ENCODE results near the gene EXOSC10. TPM values are rescaled to one million over a fixed set of nuclear protein-coding genes. Genes with fewer than 3 reads are reported as not detected.
A peak's percentile ranks its signal among the peaks of the same experiment; 100 is the strongest.

Gene EXOSC10
- total and polyA plus RNA-seq, 2 of the 13 experiments (the other 11 are each of a cell fraction or from before 2014, with no cell fraction given) = 48.4 to 67.6 TPM

DNA sequence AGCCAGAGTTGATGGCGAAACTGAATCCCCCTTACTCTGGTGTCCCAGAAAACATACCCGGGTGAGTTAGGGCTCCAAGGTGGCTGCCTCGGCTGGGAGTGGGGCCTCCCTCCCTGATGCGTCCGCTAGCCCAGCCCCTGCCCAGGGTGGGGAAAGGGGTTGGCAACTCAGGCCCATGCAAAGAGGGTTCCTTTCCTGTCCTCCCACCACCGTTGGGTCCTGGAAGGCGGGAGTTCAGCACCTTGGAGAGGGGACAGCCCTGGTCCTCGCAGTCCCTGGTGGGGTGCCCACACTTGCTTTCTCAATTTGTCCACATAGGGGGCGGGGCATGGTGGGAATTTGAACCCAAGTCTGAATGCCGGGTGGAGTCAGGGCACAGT is 45.9 kb downstream of the EXOSC10 start (continued):
- TF ChIP-seq TAF15 (IDR thresholded peaks at IDR 0.05; ENCODE audit: low read depth, low read length, poor library complexity, severe bottlenecking) = no peak
- no peak for TF ChIP-seq ZNF83 (CRISPR knock-in tag; IDR thresholded peaks at IDR 0.05; ENCODE audit: borderline replicate concordance)
- TF ChIP-seq ZNF788 (CRISPR knock-in tag; IDR thresholded peaks at IDR 0.05; ENCODE audit: borderline replicate concordance) = no peak
- no peak for TF ChIP-seq ZIK1 (CRISPR knock-in tag; IDR thresholded peaks at IDR 0.05; ENCODE audit: borderline replicate concordance, low read depth)
- TF ChIP-seq ZNF256 (CRISPR knock-in tag; conservative IDR thresholded peaks at IDR 0.05) = no peak
- TF ChIP-seq ZNF550 (CRISPR knock-in tag; IDR thresholded peaks at IDR 0.05; ENCODE audit: borderline replicate concordance) = no peak
- TF ChIP-seq ZNF10 (CRISPR knock-in tag; IDR thresholded peaks at IDR 0.05; ENCODE audit: borderline replicate concordance, low read depth) = no peak
- TF ChIP-seq ZFY (CRISPR knock-in tag; IDR thresholded peaks at IDR 0.05) = no peak
- TF ChIP-seq MEIS1 (CRISPR knock-in tag; IDR thresholded peaks at IDR 0.05; ENCODE audit: borderline replicate concordance) = no peak
- peak; percentile 92 to 95 for TF ChIP-seq REST (IDR thresholded peaks at IDR 0.05; ENCODE audit: borderline replicate concordance in 1 of 2, low read depth in 1 of 2, low read length in 2 of 2)
- peak; percentile 49; the same call in 1 of the 2 replicates for TF ChIP-seq SALL1 (CRISPR knock-in tag; IDR thresholded peaks at IDR 0.05)
- TF ChIP-seq, protein P1, sequence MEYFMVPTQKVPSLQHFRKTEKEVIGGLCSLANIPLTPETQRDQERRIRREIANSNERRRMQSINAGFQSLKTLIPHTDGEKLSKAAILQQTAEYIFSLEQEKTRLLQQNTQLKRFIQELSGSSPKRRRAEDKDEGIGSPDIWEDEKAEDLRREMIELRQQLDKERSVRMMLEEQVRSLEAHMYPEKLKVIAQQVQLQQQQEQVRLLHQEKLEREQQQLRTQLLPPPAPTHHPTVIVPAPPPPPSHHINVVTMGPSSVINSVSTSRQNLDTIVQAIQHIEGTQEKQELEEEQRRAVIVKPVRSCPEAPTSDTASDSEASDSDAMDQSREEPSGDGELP (IDR thresholded peaks at IDR 0.05; ENCODE audit: borderline replicate concordance, low read depth) = no peak
- no peak for TF ChIP-seq ZNF501 (CRISPR knock-in tag; IDR thresholded peaks at IDR 0.05)
- TF ChIP-seq PLRG1 (conservative IDR thresholded peaks at IDR 0.05) = no peak
- TF ChIP-seq ZNF609 (CRISPR knock-in tag; IDR thresholded peaks at IDR 0.05; ENCODE audit: borderline replicate concordance) = no peak
- TF ChIP-seq ZNF7 (CRISPR knock-in tag; IDR thresholded peaks at IDR 0.05) = peak; percentile 61; the same call in 1 of the 2 replicates
- no peak for TF ChIP-seq ARNTL (CRISPR knock-in tag; IDR thresholded peaks at IDR 0.05)
- TF ChIP-seq SMAD3 (CRISPR knock-in tag; IDR thresholded peaks at IDR 0.05) = no peak
- no peak for TF ChIP-seq PHF20 (CRISPR knock-in tag; IDR thresholded peaks at IDR 0.05)
- TF ChIP-seq RBM22 (optimal IDR thresholded peaks at IDR 0.05; ENCODE audit: low read length) = peak; percentile 20
- no peak for TF ChIP-seq ZNF607 (CRISPR knock-in tag; IDR thresholded peaks at IDR 0.05; ENCODE audit: borderline replicate concordance)
- no peak for TF ChIP-seq ZKSCAN1 (IDR thresholded peaks at IDR 0.05; ENCODE audit: low read length)
- 0 out of 2 replicates have a peak, but pooled peaks have one; percentile 11 for TF ChIP-seq RARA (CRISPR knock-in tag; IDR thresholded peaks at IDR 0.05)

Measured in HepG2 (cell line).